Karpas-422 (cell line): ENCODE results near the gene SERTAD4. TPM values are rescaled to one million over a fixed set of nuclear protein-coding genes. Genes with fewer than 3 reads are reported as not detected.

Source experiments
- total RNA-seq: library from RNA; depleted of rRNA; stranded (reverse); fragments of >200 nt; shearing (Covaris generic); gene quantifications from 2 replicates; pipeline ENCODE4 v1.2.3, GENCODE V29; 2014; ENCODE audit warnings: low replicate concordance; rRNA removed

The SERTAD4 gene
- total RNA-seq, 1 experiment from 2014 or later: not detected

Other genes with a start within 250 kb of the SERTAD4 start
- 1.4 and 2.3 TPM in 2 replicates for gene HHAT, start 96.1 kb downstream of the SERTAD4 start, total RNA-seq